Choroid plexus epithelial cell (primary cell): ENCODE data around the gene GPR63.
"Not testable (repeated sequence)": the region's sequence is repeated elsewhere in the genome, so short reads cannot be mapped to it uniquely, and the experiment has no call there.

Experiments
- DNase-seq: peaks from one replicate; pipeline ENCODE4 v3.0.0-alpha.2; 2010; ENCODE audit warnings: low read depth
- H3K4me3 ChIP-seq: 2 replicates; pipeline ENCODE4 v1.5.1; 2011; ENCODE audit warnings: low read depth, mild to moderate bottlenecking, control low read depth, low read length, moderate library complexity
- TF ChIP-seq, protein P1 (sequence below): conservative IDR thresholded peaks from 2 replicates; pipeline ENCODE4 v1.5.1; 2011; ENCODE audit warnings: low read depth, mild to moderate bottlenecking, control low read depth, inconsistent platforms, low read length, moderate library complexity

GPR63 gene, protein sequence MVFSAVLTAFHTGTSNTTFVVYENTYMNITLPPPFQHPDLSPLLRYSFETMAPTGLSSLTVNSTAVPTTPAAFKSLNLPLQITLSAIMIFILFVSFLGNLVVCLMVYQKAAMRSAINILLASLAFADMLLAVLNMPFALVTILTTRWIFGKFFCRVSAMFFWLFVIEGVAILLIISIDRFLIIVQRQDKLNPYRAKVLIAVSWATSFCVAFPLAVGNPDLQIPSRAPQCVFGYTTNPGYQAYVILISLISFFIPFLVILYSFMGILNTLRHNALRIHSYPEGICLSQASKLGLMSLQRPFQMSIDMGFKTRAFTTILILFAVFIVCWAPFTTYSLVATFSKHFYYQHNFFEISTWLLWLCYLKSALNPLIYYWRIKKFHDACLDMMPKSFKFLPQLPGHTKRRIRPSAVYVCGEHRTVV

DNA sequence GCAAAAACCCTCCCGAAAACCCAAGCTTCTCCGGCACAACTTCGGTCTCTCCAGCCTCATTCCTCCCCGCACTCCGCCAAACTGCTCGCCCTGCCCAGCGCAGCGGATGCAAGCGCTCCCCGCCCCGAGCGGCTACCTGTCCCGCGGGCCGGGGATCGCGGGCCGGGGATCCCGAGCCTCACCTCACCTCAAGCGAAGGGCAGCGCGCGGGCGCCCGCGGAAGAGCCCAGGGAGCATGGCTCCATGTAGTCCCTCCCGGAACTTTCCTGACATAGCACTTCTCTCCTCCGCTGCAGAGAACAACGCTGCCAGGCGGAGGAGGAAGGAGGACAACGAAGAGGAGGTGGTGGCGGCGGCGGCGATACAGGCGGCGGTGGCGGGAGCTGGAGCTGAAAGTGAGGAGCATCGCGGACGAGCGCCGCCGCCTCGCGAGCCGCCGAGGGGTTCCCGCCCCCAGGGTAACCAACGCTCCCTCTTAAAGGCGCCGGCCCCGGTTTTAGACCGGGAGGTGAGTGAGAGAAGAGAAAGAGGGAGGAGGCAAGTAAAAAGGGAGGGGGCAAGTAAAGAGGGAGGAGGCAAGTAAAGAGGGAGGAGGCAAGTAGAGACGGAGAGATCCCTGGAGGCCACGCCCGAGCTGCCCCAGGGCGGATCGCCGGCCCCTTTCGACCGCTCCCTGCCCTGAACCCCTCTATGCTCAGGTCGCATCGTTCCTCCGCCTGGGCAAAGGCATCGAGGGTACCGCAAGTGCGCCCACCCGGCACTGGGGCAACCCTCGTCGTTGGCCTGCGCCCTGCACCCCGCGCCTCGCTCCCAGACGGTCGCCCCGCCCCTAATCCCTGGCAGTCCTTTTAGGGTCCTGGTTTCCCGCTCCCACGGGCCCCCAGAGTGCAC lies at the start of gene GPR63:
Gene GPR63 (minus strand): TSS at position 397 of the 891 bp plus-strand sequence. CDS start 37,746 bp downstream, outside the sequence.
- DNase-seq: peak; percentile 78
- peak within 1 kb of the TSS; percentile 72 for H3K4me3 ChIP-seq
- TF ChIP-seq, protein P1, sequence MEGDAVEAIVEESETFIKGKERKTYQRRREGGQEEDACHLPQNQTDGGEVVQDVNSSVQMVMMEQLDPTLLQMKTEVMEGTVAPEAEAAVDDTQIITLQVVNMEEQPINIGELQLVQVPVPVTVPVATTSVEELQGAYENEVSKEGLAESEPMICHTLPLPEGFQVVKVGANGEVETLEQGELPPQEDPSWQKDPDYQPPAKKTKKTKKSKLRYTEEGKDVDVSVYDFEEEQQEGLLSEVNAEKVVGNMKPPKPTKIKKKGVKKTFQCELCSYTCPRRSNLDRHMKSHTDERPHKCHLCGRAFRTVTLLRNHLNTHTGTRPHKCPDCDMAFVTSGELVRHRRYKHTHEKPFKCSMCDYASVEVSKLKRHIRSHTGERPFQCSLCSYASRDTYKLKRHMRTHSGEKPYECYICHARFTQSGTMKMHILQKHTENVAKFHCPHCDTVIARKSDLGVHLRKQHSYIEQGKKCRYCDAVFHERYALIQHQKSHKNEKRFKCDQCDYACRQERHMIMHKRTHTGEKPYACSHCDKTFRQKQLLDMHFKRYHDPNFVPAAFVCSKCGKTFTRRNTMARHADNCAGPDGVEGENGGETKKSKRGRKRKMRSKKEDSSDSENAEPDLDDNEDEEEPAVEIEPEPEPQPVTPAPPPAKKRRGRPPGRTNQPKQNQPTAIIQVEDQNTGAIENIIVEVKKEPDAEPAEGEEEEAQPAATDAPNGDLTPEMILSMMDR: no peak

DNA sequence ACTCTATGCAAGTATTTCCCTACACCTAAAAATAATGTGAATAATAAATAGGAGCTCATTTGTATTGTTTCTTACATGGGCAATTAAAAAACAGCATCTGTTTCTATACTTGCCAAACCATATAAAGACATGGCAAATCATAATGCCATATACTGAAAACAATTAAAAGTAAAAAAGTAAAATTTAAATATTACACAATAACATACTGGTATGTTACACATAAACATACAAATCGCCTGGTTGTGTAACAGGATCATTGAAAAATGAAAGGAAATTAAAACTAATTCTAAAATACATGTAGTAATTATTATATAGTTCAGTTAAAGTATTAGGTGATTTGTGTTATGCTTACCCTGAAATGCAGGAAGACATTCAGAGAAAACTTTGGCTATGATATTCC lies 49.2 kb upstream of the GPR63 start:
- TF ChIP-seq, protein P1: no peak
- DNase-seq: no peak
- H3K4me3 ChIP-seq: no peak overlapping the region

DNA sequence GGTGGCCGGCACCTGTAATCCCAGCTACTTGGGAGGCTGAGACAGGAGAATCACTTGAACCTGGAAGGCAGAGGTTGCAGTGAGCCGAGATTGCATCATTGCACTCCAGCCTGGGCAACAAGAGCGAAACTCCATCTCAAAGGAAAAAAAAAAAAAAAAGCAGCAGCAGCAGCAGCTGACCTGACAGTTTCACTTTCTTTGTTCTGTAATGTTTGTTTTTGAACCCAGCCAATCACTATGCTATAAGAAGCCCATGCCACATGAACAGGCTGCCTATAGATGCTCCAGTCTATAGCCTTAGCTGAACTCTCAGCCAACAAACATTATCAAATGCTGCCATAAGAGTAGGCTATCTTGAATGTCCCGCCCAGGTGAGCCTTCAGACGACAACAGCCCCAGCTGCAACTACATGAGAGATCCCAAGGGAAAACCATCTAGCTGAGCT lies 47.9 kb upstream of the GPR63 start:
- H3K4me3 ChIP-seq: not testable (repeated sequence)
- peak; percentile 7 for DNase-seq

DNA sequence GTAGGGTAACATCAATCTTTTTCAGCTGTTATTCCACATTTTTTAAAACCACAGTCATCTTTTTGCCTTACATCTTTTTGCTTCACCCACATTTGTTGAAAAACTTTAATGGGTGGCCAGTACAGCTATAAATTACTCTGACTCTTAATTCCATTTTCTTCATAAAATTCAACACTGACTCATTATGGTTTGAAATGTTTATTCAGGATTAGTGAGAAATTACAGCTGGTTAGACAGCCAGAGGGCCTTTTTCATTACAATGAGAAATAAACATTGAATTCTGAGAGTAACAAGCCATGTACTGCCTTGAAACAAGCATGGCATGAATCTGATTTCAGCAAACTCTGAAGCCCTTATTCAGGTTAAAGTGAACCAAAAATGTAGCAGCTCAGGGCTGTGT lies 40.9 kb upstream of the GPR63 start:
- no peak for DNase-seq
- TF ChIP-seq, protein P1: no peak
- H3K4me3 ChIP-seq: no peak overlapping the region

DNA sequence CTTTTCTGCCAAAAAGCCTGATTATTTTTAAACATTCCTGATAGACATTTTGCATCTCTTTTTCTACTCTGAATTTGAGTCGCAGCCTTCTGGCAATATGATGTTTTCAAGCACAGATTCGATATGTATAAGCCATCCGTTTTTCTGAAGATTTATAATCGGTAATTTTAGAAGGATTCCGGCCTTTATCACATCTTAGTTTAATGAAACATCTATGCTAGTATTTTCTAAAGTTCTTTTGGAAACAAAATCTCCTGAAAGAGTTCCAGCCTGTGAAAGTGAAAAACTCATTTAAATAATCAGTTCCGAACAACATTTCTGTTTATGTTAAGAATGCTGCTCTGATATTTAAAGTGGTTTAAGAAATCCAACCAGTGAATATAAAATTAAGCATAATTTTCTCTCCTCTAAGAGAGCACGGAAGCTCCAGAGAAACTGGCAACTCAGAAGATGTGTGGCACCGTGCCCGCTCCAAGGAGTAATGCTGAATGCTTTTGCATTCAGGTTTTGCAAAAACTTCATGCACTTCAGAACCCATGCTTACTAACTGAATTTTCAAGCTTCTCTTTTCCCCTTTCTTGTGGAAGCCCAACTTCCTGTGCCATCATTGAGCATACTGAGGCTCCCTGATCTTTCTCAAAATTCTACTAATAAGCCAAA lies 39.7 kb upstream of the GPR63 start:
- H3K4me3 ChIP-seq: no peak overlapping the region
- TF ChIP-seq, protein P1: no peak
- DNase-seq: no peak

DNA sequence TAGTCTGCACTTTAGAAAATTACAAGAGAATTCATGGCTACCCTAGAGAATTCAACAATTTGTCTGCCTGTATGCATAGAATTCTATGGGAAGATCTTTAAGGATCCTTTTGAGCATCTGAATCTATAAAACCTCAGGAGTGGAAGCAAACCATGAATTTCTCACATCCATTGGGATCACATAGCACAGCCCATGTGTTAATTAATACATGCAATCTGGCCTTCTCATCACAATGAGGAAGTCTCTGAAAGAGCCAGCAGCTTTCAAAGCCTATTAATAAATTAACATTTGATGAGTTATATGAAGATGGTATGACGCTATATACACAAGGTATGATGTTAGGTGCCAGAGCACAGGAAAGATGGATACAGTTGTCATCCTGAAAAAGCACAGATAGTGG lies 35.7 kb upstream of the GPR63 start:
- TF ChIP-seq, protein P1: no peak
- no peak overlapping the region for H3K4me3 ChIP-seq
- DNase-seq: no peak

DNA sequence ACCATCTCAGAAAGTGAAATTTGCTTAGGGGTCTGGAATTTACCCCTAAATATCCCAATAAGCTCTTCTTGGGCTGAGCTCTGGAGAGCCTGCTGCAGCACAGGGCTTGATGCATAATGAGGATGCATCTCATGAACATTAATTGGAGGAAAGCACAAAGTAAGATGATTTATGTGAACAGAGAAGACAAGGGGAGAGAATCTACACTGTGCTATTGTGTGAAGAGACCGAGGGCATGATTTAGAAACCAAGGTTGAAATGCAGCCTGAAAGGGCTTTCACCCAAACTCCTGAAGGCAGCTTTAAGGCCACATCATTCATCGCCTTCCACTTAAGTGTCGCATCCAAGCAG lies 27.8 kb upstream of the GPR63 start:
- DNase-seq: no peak
- H3K4me3 ChIP-seq: no peak overlapping the region
- TF ChIP-seq, protein P1: no peak
